WTC11 (cell line): ENCODE results near the gene ZNF217. TPM values are rescaled to one million over a fixed set of nuclear protein-coding genes. Genes with fewer than 3 reads are reported as not detected.

Experiments
- ATAC-seq: fragments of 200-7000 bp; cut with Tn5 transposase; 2 replicates; pipeline ENCODE4 v1.10.0; 2021; ENCODE audit warnings: mild to moderate bottlenecking, moderate library complexity
- CTCF ChIA-PET: fragments of 300-600 bp; sonication (Branson Sonifier 250); formaldehyde crosslinking; loops from one replicate; lab custom pipeline; 2021; ENCODE audit warnings: antibody characterized with exemption; lab: Charles Lee
- POLR2A ChIA-PET: fragments of 350-600 bp; sonication (Branson Sonifier 250); formaldehyde crosslinking; loops from one replicate; lab custom pipeline; 2021; ENCODE audit warnings: antibody characterized with exemption; lab: Charles Lee
- DNase-seq: peaks from one replicate; pipeline ENCODE4 v3.0.0; 2021; ENCODE audit warnings: low spot score
- H3K27ac Mint-ChIP-seq: 2 replicates; pipeline ENCODE4 v1.8.0; 2021; ENCODE audit warnings: mixed read lengths
- H3K27me3 Mint-ChIP-seq: 2 replicates; pipeline ENCODE4 v1.8.0; 2021; ENCODE audit warnings: low read depth, mild to moderate bottlenecking, moderate library complexity, mixed read lengths
- H3K36me3 Mint-ChIP-seq: 2 replicates; pipeline ENCODE4 v1.8.0; 2021; ENCODE audit warnings: mixed read lengths
- H3K4me1 Mint-ChIP-seq: 2 replicates; pipeline ENCODE4 v1.8.0; 2022; ENCODE audit warnings: mixed read lengths
- H3K4me3 Mint-ChIP-seq: 2 replicates; pipeline ENCODE4 v1.8.0; 2021; ENCODE audit warnings: mild to moderate bottlenecking, moderate library complexity, mixed read lengths
- H3K9me3 Mint-ChIP-seq: 2 replicates; pipeline ENCODE4 v1.8.0; 2021; ENCODE audit warnings: mixed read lengths
- ARID4B ChIP-seq: sonication (generic); formaldehyde crosslinking; IDR thresholded peaks from 2 replicates; pipeline ENCODE4 v1.8.0; 2023; ENCODE audit warnings: missing genetic modification reagents, mild to moderate bottlenecking, borderline replicate concordance
- CTCF ChIP-seq: fragments of 200-600 bp; IDR thresholded peaks from 2 replicates; pipeline ENCODE4 v1.8.0; 2022; ENCODE audit warnings: antibody characterized with exemption
- ESRRA ChIP-seq: sonication (generic); formaldehyde crosslinking; IDR thresholded peaks from 2 replicates; pipeline ENCODE4 v1.8.1; 2022; ENCODE audit warnings: mild to moderate bottlenecking, missing genetic modification reagents, borderline replicate concordance
- ETV6 ChIP-seq: sonication (generic); formaldehyde crosslinking; IDR thresholded peaks from 2 replicates; pipeline ENCODE4 v1.8.1; 2022; ENCODE audit warnings: mild to moderate bottlenecking, missing genetic modification reagents
- GABPB1 ChIP-seq: sonication (generic); formaldehyde crosslinking; IDR thresholded peaks from 2 replicates; pipeline ENCODE4 v1.8.1; 2023; ENCODE audit warnings: mild to moderate bottlenecking, missing genetic modification reagents
- OVOL2 ChIP-seq: fragments of 250-450 bp; sonication (Bioruptor Pico); IDR thresholded peaks from 2 replicates; pipeline ENCODE4 v1.9.0; 2021; ENCODE audit warnings: mild to moderate bottlenecking, borderline replicate concordance
- PRRX2 ChIP-seq: fragments of 250-450 bp; sonication (Bioruptor Pico); IDR thresholded peaks from 2 replicates; pipeline ENCODE4 v1.8.0; 2021; ENCODE audit warnings: mild to moderate bottlenecking
- RELA ChIP-seq: sonication (generic); formaldehyde crosslinking; IDR thresholded peaks from 2 replicates; pipeline ENCODE4 v1.8.1; 2022; ENCODE audit warnings: missing genetic modification reagents, mild to moderate bottlenecking, borderline replicate concordance
- RORB ChIP-seq: fragments of 250-450 bp; sonication (Bioruptor Pico); IDR thresholded peaks from 2 replicates; pipeline ENCODE4 v1.9.0; 2021; ENCODE audit warnings: mild to moderate bottlenecking
- TCF7 ChIP-seq: sonication (generic); formaldehyde crosslinking; IDR thresholded peaks from 2 replicates; pipeline ENCODE4 v1.8.0; 2022; ENCODE audit warnings: mild to moderate bottlenecking, low read depth, missing genetic modification reagents, moderate library complexity
- TEAD4 ChIP-seq: sonication (generic); formaldehyde crosslinking; IDR thresholded peaks from 2 replicates; pipeline ENCODE4 v1.8.0; 2022; ENCODE audit warnings: mild to moderate bottlenecking, missing genetic modification reagents
- ZNF263 ChIP-seq: sonication (generic); formaldehyde crosslinking; IDR thresholded peaks from 2 replicates; pipeline ENCODE4 v1.8.1; 2022; ENCODE audit warnings: low read depth, mild to moderate bottlenecking, moderate library complexity, missing genetic modification reagents
- ZNF425 ChIP-seq: fragments of 250-450 bp; sonication (Bioruptor Pico); conservative IDR thresholded peaks from 2 replicates; pipeline ENCODE4 v1.9.0; 2021; ENCODE audit warnings: mild to moderate bottlenecking
- ZSCAN18 ChIP-seq: fragments of 250-450 bp; sonication (Bioruptor Pico); IDR thresholded peaks from 2 replicates; pipeline ENCODE4 v2.1.2; 2022; ENCODE audit warnings: mild to moderate bottlenecking, moderate library complexity
- total RNA-seq: library from RNA; stranded (reverse); gene quantifications from 3 replicates; pipeline ENCODE4 v1.2.3, GENCODE V29; 2021

Gene ZNF217
- total RNA-seq, 1 experiment from 2014 or later: 75.6 TPM

- TF ChIP-seq ZNF425 (CRISPR knock-in tag): no peak
- no peak for TF ChIP-seq TEAD4 (CRISPR knock-in tag)
- no peak for TF ChIP-seq RORB (CRISPR knock-in tag)
- no peak for TF ChIP-seq ZNF263 (CRISPR knock-in tag)
- no peak for TF ChIP-seq ARID4B (CRISPR knock-in tag)
- no peak for TF ChIP-seq PRRX2 (CRISPR knock-in tag)
- no peak for TF ChIP-seq TCF7 (CRISPR knock-in tag)
- TF ChIP-seq ZSCAN18 (CRISPR knock-in tag): no peak
- TF ChIP-seq OVOL2 (CRISPR knock-in tag): no peak
- TF ChIP-seq RELA (CRISPR knock-in tag): no peak
- TF ChIP-seq ETV6: no peak
These were observed 43.1 kb downstream of the ZNF217 start (continued) for GRCh38 chr20:53550280-53551187.

- Mint-ChIP-seq H3K9me3 (no peaks in the 10 kb centered on the region), H3K4me3 (no peak overlapping the region), H3K27ac (peak overlapping the region; percentile 79; the same call in 1 of the 2 replicates), H3K27me3 (no peaks in the 10 kb centered on the region), H3K36me3 (no peaks in the 10 kb centered on the region), H3K4me1 (peaks cover 4% of the 10 kb centered on the region)
- DNase-seq (peak; percentile 39), ATAC-seq (peak; percentile 87)
- CTCF ChIA-PET: interaction anchor here (0.6 to 2.7 kb wide), 62 partner anchors 9 to 1425 kb away, joined by 3 to 63 read pairs (median 4); no protein-coding TSS in a partner anchor
- POLR2A ChIA-PET: no interaction called here
- TF ChIP-seq ESRRA: no peak
- TF ChIP-seq RELA (CRISPR knock-in tag): no peak
- peak; percentile 22; the same call in 1 of the 2 replicates for TF ChIP-seq GABPB1 (CRISPR knock-in tag)
- peak; percentile 45 for TF ChIP-seq CTCF
These were observed 45.9 kb downstream of the ZNF217 start for GRCh38 chr20:53547664-53548239.
